GM19043 (cell line): Measurements from ENCODE around the gene INPP5D.
A peak's percentile ranks its signal among the peaks of the same experiment; 100 is the strongest.
"Not testable (repeated sequence)": the region's sequence is repeated elsewhere in the genome, so short reads cannot be mapped to it uniquely, and the experiment has no call there.

ENCODE experiments used
- ATAC-seq: cut with Tn5 transposase; IDR thresholded peaks from one replicate; pipeline ENCODE4 v1.9.1; 2021; ENCODE audit warnings: low read depth; ENCODE audit not compliant: unreplicated experiment

INPP5D gene

GRCh38 chr2:233112776-233113452 lies 52.8 kb downstream of the INPP5D start:
- no peak for ATAC-seq

GRCh38 chr2:233114421-233114861 lies 54.3 kb downstream of the INPP5D start:
- no peak for ATAC-seq

- ATAC-seq: no peak
These were observed 55.0 kb downstream of the INPP5D start for GRCh38 chr2:233115121-233115520.

GRCh38 chr2:233115741-233116140 lies 55.6 kb downstream of the INPP5D start:
- no peak for ATAC-seq

GRCh38 chr2:233116946-233117345 lies 56.8 kb downstream of the INPP5D start:
- no peak for ATAC-seq

GRCh38 chr2:233117351-233117750 lies 57.2 kb downstream of the INPP5D start:
- no peak for ATAC-seq

GRCh38 chr2:233117811-233118647 lies 57.9 kb downstream of the INPP5D start:
- no peak for ATAC-seq

- ATAC-seq: no peak
These were observed 58.5 kb downstream of the INPP5D start for GRCh38 chr2:233118648-233119000.

- ATAC-seq: no peak
These were observed 59.0 kb downstream of the INPP5D start for GRCh38 chr2:233119123-233119522.

GRCh38 chr2:233119806-233120205 lies 59.7 kb downstream of the INPP5D start:
- ATAC-seq: no peak

GRCh38 chr2:233120459-233120858 lies 60.3 kb downstream of the INPP5D start:
- ATAC-seq: no peak

GRCh38 chr2:233121856-233122255 lies 61.7 kb downstream of the INPP5D start:
- no peak for ATAC-seq

- ATAC-seq: no peak
These were observed 62.4 kb downstream of the INPP5D start for GRCh38 chr2:233122541-233122940.

GRCh38 chr2:233123576-233123975 lies 63.4 kb downstream of the INPP5D start:
- not testable (repeated sequence) for ATAC-seq

- ATAC-seq: peak; percentile 97
These were observed 64.4 kb downstream of the INPP5D start for GRCh38 chr2:233124421-233125080.

GRCh38 chr2:233125455-233126065 lies 65.4 kb downstream of the INPP5D start:
- no peak for ATAC-seq

- ATAC-seq: no peak
These were observed 69.3 kb downstream of the INPP5D start for GRCh38 chr2:233129351-233129978.

- no peak for ATAC-seq
These were observed 69.9 kb downstream of the INPP5D start for GRCh38 chr2:233130024-233130423.

GRCh38 chr2:233130481-233131020 lies 70.4 kb downstream of the INPP5D start:
- ATAC-seq: no peak
